HUES64 (cell line): ENCODE data around the gene SYNPR.
"Not testable (repeated sequence)": the region's sequence is repeated elsewhere in the genome, so short reads cannot be mapped to it uniquely, and the experiment has no call there.

Experiments used
- H3K27ac ChIP-seq: 2 replicates; pipeline ENCODE4 v1.7.0; 2013; ENCODE audit warnings: low read depth, low read length, inconsistent platforms
- H3K27me3 ChIP-seq: 2 replicates; pipeline ENCODE4 v1.6.1; 2013; ENCODE audit warnings: mild to moderate bottlenecking, low read length; ENCODE audit not compliant: insufficient read depth
- H3K36me3 ChIP-seq: 2 replicates; pipeline ENCODE4 v1.6.1; 2013; ENCODE audit warnings: mild to moderate bottlenecking, low read length; ENCODE audit not compliant: insufficient read depth
- H3K4me1 ChIP-seq: 2 replicates; pipeline ENCODE4 v1.6.1; 2013; ENCODE audit warnings: mild to moderate bottlenecking, low read length, moderate library complexity; ENCODE audit not compliant: insufficient read depth
- H3K4me3 ChIP-seq: 2 replicates; pipeline ENCODE4 v1.5.1; 2013; ENCODE audit warnings: mild to moderate bottlenecking, low read length, moderate library complexity
- H3K9ac ChIP-seq: 2 replicates; pipeline ENCODE4 v1.6.1; 2013; ENCODE audit warnings: mild to moderate bottlenecking, low read depth, low read length
- H3K9me3 ChIP-seq: 2 replicates; pipeline ENCODE4 v1.6.1; 2013; ENCODE audit warnings: low read depth, low read length; ENCODE audit not compliant: insufficient read depth
- WGBS: fragments of 150-250, 120-280 bp; methylation state at CpG from one replicate; pipeline ENCODE4 v1.1.7; 2013; ENCODE audit warnings: missing lambda C conversion rate; 5-methylcytosine and 5-hydroxymethylcytosine counted together

Gene SYNPR

DNA sequence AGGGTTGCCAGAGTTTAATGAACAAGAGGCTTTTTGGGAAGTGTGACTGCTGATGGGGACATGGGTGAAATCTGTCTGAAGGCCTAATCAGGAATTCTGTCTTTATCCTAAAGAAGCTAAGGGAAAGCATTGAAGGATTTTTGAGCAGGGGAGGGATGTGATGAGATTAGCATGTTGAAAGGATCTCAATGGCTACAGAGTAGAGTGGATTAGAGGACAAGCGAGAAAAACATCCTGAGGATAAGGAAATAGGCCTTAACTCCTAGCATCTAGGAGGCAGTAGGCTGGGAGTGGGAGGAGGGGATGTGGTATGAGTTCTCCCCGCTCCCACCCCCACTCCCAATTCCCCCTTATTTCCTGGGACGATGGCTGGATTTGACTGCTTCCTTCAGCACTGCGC is 339.3 kb downstream of the SYNPR start:
- no peaks in the 10 kb centered on the region for H3K9me3 ChIP-seq
- peaks cover 8% of the 10 kb centered on the region for H3K4me1 ChIP-seq
- H3K27me3 ChIP-seq, result no peaks in the 10 kb centered on the region
- no peak overlapping the region for H3K9ac ChIP-seq
- no peak overlapping the region for H3K27ac ChIP-seq
- 78% methylated on average over 4 of the region's 4 CpGs for WGBS
- H3K4me3 ChIP-seq, result no peak overlapping the region
- no peaks in the 10 kb centered on the region for H3K36me3 ChIP-seq

GRCh38 chr3:63624941-63625560 is 346.9 kb downstream of the SYNPR start:
- H3K4me1 ChIP-seq, result peaks cover 27% of the 10 kb centered on the region

GRCh38 chr3:63631670-63632069 is 353.6 kb downstream of the SYNPR start:
- Histone ChIP-seq H3K4me3 (no peak overlapping the region), H3K27ac (no peak overlapping the region), H3K4me1 (0 out of 2 replicates have a peak, but pooled peaks cover under 1% of the 10 kb centered on the region), H3K27me3 (no peaks in the 10 kb centered on the region), H3K9me3 (0 out of 2 replicates have a peak, but pooled peaks cover 2% of the 10 kb centered on the region), H3K36me3 (no peaks in the 10 kb centered on the region), H3K9ac (no peak overlapping the region)
- WGBS, result 96% methylated on average over 4 of the region's 4 CpGs

More at GRCh38 chr3:63624941-63625560, 346.9 kb downstream of the SYNPR start:
- no peak overlapping the region for H3K4me3 ChIP-seq
- no peaks in the 10 kb centered on the region for H3K27me3 ChIP-seq
- no peak overlapping the region for H3K27ac ChIP-seq
- H3K9me3 ChIP-seq, result no peaks in the 10 kb centered on the region
- no peaks in the 10 kb centered on the region for H3K36me3 ChIP-seq
- 92% methylated on average over 8 of the region's 8 CpGs for WGBS
- no peak overlapping the region for H3K9ac ChIP-seq

- no peaks in the 10 kb centered on the region for H3K4me1 ChIP-seq
- 98% methylated on average over 2 of the region's 3 CpGs for WGBS
- H3K9ac ChIP-seq, result no peak overlapping the region
- H3K27ac ChIP-seq, result no peak overlapping the region
- H3K4me3 ChIP-seq, result no peak overlapping the region
- no peaks in the 10 kb centered on the region for H3K36me3 ChIP-seq
- no peaks in the 10 kb centered on the region for H3K27me3 ChIP-seq
- 0 out of 2 replicates have a peak, but pooled peaks cover 3% of the 10 kb centered on the region for H3K9me3 ChIP-seq
Measured at GRCh38 chr3:63635186-63635585, 357.1 kb downstream of the SYNPR start.

GRCh38 chr3:63639806-63640205 is 361.7 kb downstream of the SYNPR start:
- H3K4me1 ChIP-seq, result peaks cover 9% of the 10 kb centered on the region
- 95% methylated on average over 2 of the region's 2 CpGs for WGBS
- H3K27ac ChIP-seq, result no peak overlapping the region
- no peak overlapping the region for H3K9ac ChIP-seq
- H3K9me3 ChIP-seq, result 0 out of 2 replicates have a peak, but pooled peaks cover 3% of the 10 kb centered on the region
- no peaks in the 10 kb centered on the region for H3K27me3 ChIP-seq
- no peak overlapping the region for H3K4me3 ChIP-seq
- no peaks in the 10 kb centered on the region for H3K36me3 ChIP-seq

GRCh38 chr3:63642488-63642887 is 364.4 kb downstream of the SYNPR start:
- no peak overlapping the region for H3K4me3 ChIP-seq
- no peak overlapping the region for H3K9ac ChIP-seq
- no peaks in the 10 kb centered on the region for H3K27me3 ChIP-seq
- H3K9me3 ChIP-seq, result no peaks in the 10 kb centered on the region
- no peak overlapping the region for H3K27ac ChIP-seq
- no CpG with 5 or more reads among the region's 1 CpG for WGBS
- no peaks in the 10 kb centered on the region for H3K36me3 ChIP-seq
- H3K4me1 ChIP-seq, result peaks cover 10% of the 10 kb centered on the region

DNA sequence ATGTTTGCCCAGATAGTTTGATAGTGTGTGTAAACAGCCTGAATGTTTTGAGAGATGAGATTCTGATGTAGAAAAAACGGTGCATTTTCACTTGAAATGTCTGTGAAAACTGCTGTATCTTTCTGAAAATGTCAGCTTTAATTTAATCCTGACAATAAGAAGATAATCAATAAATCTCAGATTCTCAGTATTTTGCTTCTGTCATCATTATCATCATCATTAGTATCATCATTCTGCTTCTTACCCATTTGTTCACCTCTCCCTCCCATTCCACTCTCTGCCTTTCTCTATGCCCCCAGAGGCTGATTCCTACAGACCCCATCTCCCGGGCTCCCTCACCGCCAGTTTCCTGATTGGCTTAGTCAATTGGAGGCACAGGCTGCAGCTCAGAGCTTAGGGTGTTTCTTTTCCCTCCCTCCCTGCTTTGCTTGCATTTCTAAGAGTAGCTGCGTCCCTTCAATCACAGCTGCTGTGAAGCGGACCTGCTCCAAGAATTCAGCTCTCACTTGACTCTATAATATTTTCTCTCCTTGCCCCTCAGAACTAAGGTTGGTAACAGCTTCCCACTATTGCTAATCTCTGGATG is 366.2 kb downstream of the SYNPR start:
- Histone ChIP-seq H3K27ac (no peak overlapping the region), H3K9ac (no peak overlapping the region), H3K36me3 (no peaks in the 10 kb centered on the region), H3K27me3 (no peaks in the 10 kb centered on the region), H3K4me3 (peak overlapping the region; percentile 67), H3K4me1 (peaks cover 10% of the 10 kb centered on the region), H3K9me3 (no peaks in the 10 kb centered on the region)
- 44% methylated on average over 5 of the region's 5 CpGs for WGBS

DNA sequence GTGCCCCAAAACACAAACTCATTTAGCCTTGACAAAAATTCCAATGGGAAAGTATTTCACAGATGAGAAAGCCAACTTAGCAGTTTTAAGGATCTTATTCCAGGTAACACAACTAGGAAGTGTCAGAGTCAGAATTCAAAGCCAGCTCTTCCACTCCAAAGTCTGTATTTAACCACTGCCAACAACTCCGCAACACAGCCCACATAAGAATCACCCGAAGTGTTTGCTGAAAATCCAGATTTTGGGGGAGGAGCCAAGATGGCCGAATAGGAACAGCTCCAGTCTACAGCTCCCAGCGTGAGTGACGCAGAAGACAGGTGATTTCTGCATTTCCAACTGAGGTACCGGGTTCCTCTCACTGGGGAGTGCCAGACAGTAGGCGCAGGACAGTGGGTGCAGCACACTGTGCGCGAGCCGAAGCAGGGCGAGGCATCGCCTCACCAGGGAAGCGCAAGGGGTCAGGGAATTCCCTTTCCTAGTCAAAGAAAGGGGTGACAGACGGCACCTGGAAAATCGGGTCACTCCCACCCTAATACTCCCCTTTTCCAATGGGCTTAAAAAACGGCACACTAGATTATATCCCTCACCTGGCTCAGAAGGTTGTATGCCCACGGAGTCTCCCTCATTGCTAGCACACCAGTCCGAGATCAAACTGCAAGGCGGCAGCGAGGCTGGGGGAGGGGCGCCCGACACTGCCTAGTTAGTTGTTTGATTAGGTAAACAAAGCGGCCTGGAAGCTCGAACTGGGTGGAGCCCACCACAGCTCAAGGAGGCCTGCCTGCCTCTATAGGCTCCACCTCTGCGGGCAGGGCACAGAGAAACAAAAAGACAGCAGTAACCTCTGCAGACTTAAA is 367.0 kb downstream of the SYNPR start:
- not testable (repeated sequence) for H3K36me3 ChIP-seq, H3K9me3 ChIP-seq, H3K4me1 ChIP-seq, H3K27me3 ChIP-seq, H3K27ac ChIP-seq
- Histone ChIP-seq H3K4me3 (peak overlapping the region; percentile 67), H3K9ac (peak overlapping the region; percentile 66)
- 8% methylated on average over 25 of the region's 25 CpGs for WGBS

GRCh38 chr3:63652066-63652725 is 374.1 kb downstream of the SYNPR start, which contains the start of gene SNTN:
Gene SNTN, plus strand, starts transcription at chr3:63652675. Its CDS starts 13 bp downstream, at chr3:63652688.
- H3K9me3 ChIP-seq, result no peaks in the 10 kb centered on the region
- H3K27me3 ChIP-seq, result no peaks in the 10 kb centered on the region
- H3K27ac ChIP-seq, result no peak within 1 kb of the TSS
- no peaks in the 10 kb centered on the region for H3K4me1 ChIP-seq
- H3K4me3 ChIP-seq, result no peak within 1 kb of the TSS
- H3K36me3 ChIP-seq, result no peaks in the 10 kb centered on the region
- H3K9ac ChIP-seq, result no peak within 1 kb of the TSS
- 80% methylated on average over 5 of the region's 5 CpGs for WGBS

DNA sequence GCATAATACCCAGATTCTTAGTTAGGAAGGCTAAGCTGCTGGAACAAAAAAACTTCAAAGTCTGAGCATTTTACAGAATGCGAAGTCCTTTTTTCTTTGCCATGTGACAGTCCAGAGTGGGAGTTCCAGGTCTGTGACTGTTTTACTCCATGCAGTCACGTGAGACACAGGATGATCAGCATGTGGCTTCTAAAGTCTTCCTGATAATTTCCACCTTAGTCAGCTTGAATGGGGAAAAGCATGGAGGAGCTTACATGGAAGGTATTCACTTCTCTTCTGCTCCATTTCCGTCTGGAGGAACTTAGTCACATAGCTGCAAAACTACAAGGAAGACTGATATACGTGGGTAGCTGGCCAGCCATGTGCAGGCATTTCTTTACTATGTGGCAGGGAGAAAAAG is 376.1 kb downstream of the SYNPR start:
- no peak overlapping the region for H3K9ac ChIP-seq
- WGBS, result 87% methylated on average over 4 of the region's 4 CpGs
- H3K36me3 ChIP-seq, result no peaks in the 10 kb centered on the region
- H3K9me3 ChIP-seq, result no peaks in the 10 kb centered on the region
- H3K27ac ChIP-seq, result no peak overlapping the region
- no peak overlapping the region for H3K4me3 ChIP-seq
- H3K4me1 ChIP-seq, result no peaks in the 10 kb centered on the region
- no peaks in the 10 kb centered on the region for H3K27me3 ChIP-seq

- Histone ChIP-seq H3K9ac (no peak overlapping the region), H3K4me1 (no peaks in the 10 kb centered on the region), H3K36me3 (no peaks in the 10 kb centered on the region), H3K27me3 (no peaks in the 10 kb centered on the region), H3K27ac (no peak overlapping the region), H3K4me3 (no peak overlapping the region), H3K9me3 (no peaks in the 10 kb centered on the region)
- WGBS, result 91% methylated on average over 5 of the region's 5 CpGs
Measured at GRCh38 chr3:63654931-63655330, 376.8 kb downstream of the SYNPR start.
